Measurements from ENCODE around the gene RPL10A. TPM values are rescaled to one million over a fixed set of nuclear protein-coding genes. Genes with fewer than 3 reads are reported as not detected.
A peak's percentile ranks its signal among the peaks of the same experiment; 100 is the strongest.

Gene RPL10A
- total RNA-seq, 4 donors from 2014 or later: 347 to 1,065 (median 530) TPM

DNA sequence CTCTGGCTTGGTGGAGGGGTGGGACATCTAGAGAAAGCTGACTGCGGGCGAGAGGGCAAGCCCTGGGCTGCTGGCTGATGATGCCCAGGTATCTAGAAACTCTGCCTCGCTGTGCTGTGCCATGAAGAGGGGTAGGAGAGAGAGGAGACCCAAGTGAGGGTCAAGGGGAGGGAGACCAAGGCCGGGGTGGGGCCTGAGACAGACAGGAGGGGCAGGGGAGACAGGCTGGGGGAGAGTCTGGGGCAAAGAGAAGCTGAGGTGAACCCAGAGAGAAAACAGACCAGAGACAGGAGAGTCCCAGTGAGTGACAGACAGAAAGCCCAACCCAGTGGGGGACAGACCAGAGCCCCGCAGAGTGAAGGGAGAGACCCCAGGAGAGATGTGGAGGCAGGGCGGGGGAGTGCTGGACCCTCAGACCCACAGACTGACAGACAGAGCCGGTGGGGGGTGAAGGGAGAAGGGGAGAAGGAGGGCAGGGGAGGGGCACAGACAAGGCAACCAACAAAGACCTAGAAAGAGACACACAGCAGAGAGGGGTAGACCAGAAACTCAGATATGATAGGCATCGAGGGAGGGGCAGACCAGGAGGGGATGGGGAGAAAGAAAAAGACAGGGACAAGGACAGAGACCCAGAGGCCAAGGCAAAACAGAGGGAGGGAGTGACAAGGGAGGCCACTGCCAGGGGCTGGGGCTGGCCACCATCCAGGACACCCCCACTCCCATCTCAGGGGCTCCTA, 22.8 kb downstream of the RPL10A start:
- Histone ChIP-seq H3K4me1 (peaks cover 0 to 75% (median 4%) of the 10 kb centered on the region in 4 donors), H3K27me3 (no peaks in the 10 kb centered on the region), H3K36me3 (no peaks in the 10 kb centered on the region), H3K4me3 (peak overlapping the region in 1 of 4 donors; percentile 21), H3K9me3 (no peaks in the 10 kb centered on the region), H3K27ac (peak overlapping the region; percentile 9 to 84 (median 58))
- no peak for DNase-seq
- TF ChIP-seq POLR2A (IDR thresholded peaks at IDR 0.05): no peak
- TF ChIP-seq, protein P1, sequence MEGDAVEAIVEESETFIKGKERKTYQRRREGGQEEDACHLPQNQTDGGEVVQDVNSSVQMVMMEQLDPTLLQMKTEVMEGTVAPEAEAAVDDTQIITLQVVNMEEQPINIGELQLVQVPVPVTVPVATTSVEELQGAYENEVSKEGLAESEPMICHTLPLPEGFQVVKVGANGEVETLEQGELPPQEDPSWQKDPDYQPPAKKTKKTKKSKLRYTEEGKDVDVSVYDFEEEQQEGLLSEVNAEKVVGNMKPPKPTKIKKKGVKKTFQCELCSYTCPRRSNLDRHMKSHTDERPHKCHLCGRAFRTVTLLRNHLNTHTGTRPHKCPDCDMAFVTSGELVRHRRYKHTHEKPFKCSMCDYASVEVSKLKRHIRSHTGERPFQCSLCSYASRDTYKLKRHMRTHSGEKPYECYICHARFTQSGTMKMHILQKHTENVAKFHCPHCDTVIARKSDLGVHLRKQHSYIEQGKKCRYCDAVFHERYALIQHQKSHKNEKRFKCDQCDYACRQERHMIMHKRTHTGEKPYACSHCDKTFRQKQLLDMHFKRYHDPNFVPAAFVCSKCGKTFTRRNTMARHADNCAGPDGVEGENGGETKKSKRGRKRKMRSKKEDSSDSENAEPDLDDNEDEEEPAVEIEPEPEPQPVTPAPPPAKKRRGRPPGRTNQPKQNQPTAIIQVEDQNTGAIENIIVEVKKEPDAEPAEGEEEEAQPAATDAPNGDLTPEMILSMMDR (IDR thresholded peaks at IDR 0.05): no peak

DNA sequence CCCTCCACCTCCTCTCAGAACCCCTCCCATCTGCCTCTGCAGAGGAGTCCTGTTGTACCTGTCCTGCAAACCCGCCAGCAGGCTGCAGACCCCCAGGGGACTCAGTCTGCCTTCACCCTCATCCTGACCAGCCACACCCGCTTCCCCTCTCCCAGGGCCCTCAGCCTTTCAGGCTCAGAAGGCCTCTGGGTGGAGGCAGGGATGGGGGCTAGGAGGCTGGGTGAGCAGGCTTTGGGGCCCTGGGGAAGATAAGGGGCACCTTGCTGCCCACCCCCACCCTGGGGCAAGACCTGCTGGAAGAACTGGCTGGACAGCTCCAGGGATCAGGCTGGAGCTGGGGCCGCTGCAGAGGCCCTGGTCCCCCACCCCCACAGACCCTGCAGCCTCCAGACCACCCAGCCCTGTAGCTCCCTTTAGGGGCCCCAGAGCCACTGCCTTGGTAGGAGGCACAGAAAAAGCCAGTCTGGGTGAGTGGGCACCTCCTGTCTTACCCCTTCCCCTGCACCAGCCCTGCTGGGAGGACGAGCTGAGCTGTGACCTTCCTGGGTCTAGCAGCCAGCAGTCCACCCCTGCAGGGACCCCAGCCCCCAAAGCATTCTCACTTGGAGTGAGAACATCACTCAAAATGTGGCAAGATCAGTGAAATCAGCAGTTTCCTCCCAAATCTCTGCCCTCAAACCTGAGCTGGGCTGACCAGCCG, 23.5 kb downstream of the RPL10A start:
- TF ChIP-seq POLR2A (IDR thresholded peaks at IDR 0.05): no peak
- TF ChIP-seq, protein P1 (IDR thresholded peaks at IDR 0.05): no peak
- H3K27ac ChIP-seq: peak overlapping the region in 3 of 4 donors; percentile 46 to 84 (median 69)
- no peaks in the 10 kb centered on the region for H3K27me3 ChIP-seq
- peaks cover under 1 to 68% (median 4%) of the 10 kb centered on the region in 4 donors for H3K4me1 ChIP-seq
- DNase-seq: peak in 1 of 3 donors; percentile 44
- H3K36me3 ChIP-seq: no peaks in the 10 kb centered on the region
- H3K4me3 ChIP-seq: peak overlapping the region in 1 of 4 donors; percentile 5
- H3K9me3 ChIP-seq: no peaks in the 10 kb centered on the region

GRCh38 chr6:35492258-35492973, 24.2 kb downstream of the RPL10A start:
- Histone ChIP-seq H3K27ac (peak overlapping the region in 3 of 4 donors; percentile 46 to 84 (median 69)), H3K36me3 (no peaks in the 10 kb centered on the region), H3K4me1 (peaks cover 0 to 62% (median 5%) of the 10 kb centered on the region in 4 donors), H3K27me3 (no peaks in the 10 kb centered on the region), H3K9me3 (no peaks in the 10 kb centered on the region), H3K4me3 (peak overlapping the region in 1 of 4 donors; percentile 5)
- TF ChIP-seq, protein P1 (IDR thresholded peaks at IDR 0.05): no peak
- no peak for TF ChIP-seq POLR2A (IDR thresholded peaks at IDR 0.05)
- peak in 1 of 3 donors; percentile 46 for DNase-seq

- Histone ChIP-seq H3K9me3 (no peaks in the 10 kb centered on the region), H3K36me3 (no peaks in the 10 kb centered on the region), H3K27ac (peak overlapping the region in 2 of 4 donors; percentile 69 to 84), H3K27me3 (no peaks in the 10 kb centered on the region), H3K4me3 (no peak overlapping the region), H3K4me1 (peaks cover 0 to 60% (median 6%) of the 10 kb centered on the region in 4 donors)
- no peak for DNase-seq
- no peak for TF ChIP-seq POLR2A (IDR thresholded peaks at IDR 0.05)
- TF ChIP-seq, protein P1 (IDR thresholded peaks at IDR 0.05): no peak
Observed at GRCh38 chr6:35492974-35493284, 24.7 kb downstream of the RPL10A start.

GRCh38 chr6:35493307-35493983, 25.2 kb downstream of the RPL10A start:
- H3K4me3 ChIP-seq: no peak overlapping the region
- peaks cover 0 to 60% (median 8%) of the 10 kb centered on the region in 4 donors for H3K4me1 ChIP-seq

More at GRCh38 chr6:35493307-35493983, 25.2 kb downstream of the RPL10A start:
- peak in 1 of 3 donors; percentile 46 for DNase-seq
- peak overlapping the region; percentile 27 to 98 (median 56) for H3K27ac ChIP-seq
- H3K9me3 ChIP-seq: no peaks in the 10 kb centered on the region
- H3K36me3 ChIP-seq: no peaks in the 10 kb centered on the region
- TF ChIP-seq, protein P1 (IDR thresholded peaks at IDR 0.05): no peak
- no peak for TF ChIP-seq POLR2A (IDR thresholded peaks at IDR 0.05)
- no peaks in the 10 kb centered on the region for H3K27me3 ChIP-seq
